Dermis microvascular lymphatic vessel endothelial cell (primary cell): Measurements from ENCODE around the gene MERTK. TPM values are rescaled to one million over a fixed set of nuclear protein-coding genes. Genes with fewer than 3 reads are reported as not detected.

Experiments
- DNase-seq, 2 donors: peaks; one replicate each; pipeline versions ENCODE4 v3.0.0 to v3.0.0-alpha.2; 2010; ENCODE audit warnings: low read depth in 2 of 2
- total RNA-seq: library from RNA; depleted of rRNA; stranded (reverse); fragments of >200 nt; gene quantifications from 2 replicates; pipeline ENCODE4 v1.2.1, GENCODE V29; 2014

Gene MERTK
- total RNA-seq, 1 donor from 2014 or later = 14.0 TPM

GRCh38 chr2:111977240-111977639 is 78.8 kb downstream of the MERTK start:
- no peak for DNase-seq

GRCh38 chr2:111978452-111979170 is 80.2 kb downstream of the MERTK start:
- no peak for DNase-seq

- DNase-seq = no peak
These were observed 83.3 kb downstream of the MERTK start for GRCh38 chr2:111981666-111982065.

- no peak for DNase-seq
These were observed 84.4 kb downstream of the MERTK start for GRCh38 chr2:111982822-111983221.

GRCh38 chr2:111983478-111984212 is 85.2 kb downstream of the MERTK start:
- no peak for DNase-seq

GRCh38 chr2:111984213-111984604 is 85.8 kb downstream of the MERTK start:
- no peak for DNase-seq

DNA sequence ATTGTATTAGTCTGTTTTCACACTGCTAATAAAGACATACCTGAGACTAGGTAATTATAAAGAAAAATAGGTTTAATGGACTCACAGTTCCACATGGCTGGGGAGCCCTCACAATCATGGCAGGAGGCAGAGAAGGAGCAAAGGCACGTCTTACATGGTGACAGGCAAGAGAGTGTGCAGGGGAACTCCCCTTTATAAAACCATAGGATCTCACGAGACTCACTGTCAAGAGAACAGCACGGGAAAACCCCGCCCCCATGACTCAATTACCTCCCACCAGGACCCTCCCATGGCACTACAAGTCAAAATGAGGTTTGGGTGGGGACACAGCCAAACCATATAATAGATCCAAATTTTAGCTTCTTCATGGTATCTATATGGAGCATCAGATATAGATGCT is 87.1 kb downstream of the MERTK start:
- DNase-seq = no peak

GRCh38 chr2:111986116-111986900 is 87.9 kb downstream of the MERTK start:
- no peak for DNase-seq

- no peak for DNase-seq
These were observed 92.0 kb downstream of the MERTK start for GRCh38 chr2:111990375-111990774.

GRCh38 chr2:111990856-111991255 is 92.4 kb downstream of the MERTK start:
- DNase-seq = no peak

DNA sequence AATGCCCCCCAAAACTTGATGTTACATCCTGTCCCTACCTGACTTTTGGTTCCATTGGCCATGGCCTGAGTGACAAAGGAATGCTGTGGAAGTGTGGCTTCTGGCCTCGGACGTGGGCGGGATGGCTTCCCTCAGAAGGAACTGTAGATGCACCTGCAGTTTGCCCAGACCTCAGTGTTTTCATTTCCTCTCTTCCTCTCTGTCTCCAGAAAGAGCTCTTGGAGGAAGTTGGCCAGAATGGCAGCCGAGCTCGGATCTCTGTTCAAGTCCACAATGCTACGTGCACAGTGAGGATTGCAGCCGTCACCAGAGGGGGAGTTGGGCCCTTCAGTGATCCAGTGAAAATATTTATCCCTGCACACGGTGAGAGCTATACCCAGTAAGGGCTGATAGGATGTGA is 95.6 kb downstream of the MERTK start:
- no peak for DNase-seq

DNA sequence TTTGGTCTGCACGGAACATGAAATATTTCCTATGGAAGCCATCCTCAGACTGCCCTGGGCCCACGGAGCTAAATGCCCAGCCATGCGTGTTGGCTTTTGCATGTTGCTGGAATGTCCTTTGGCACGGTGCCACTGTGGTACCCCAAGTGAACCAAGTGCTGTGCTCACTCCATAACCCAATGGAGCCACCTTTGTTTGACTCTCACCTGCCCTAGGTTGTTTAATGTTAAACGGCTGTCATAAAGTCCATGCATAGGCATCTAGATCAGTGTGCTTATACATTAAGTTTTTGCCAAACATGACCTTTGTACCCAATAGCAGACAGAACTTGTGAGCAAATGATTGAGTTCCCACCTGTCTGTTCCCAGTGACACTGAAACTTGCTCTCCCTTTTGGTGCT is 96.7 kb downstream of the MERTK start:
- no peak for DNase-seq

DNA sequence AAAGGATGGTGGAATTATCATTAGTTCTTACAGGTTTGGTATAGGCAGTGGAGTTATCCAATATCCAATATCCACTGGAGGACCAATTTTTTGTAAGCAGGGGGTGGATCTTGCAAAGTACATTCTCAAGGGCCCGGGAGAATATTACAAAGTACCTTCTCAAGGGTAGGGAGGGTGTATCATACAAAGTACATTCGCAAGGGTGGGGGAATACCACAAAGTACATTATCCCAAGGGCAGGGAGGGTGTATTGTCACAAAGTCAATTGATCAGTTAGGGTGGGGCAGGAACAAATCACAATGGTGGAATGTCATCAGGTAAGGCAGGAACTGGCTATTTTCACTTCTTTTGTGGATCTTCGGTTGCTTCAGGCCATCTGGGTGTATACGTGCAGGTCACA is 101.4 kb downstream of the MERTK start:
- no peak for DNase-seq

- no peak for DNase-seq
These were observed 102.2 kb downstream of the MERTK start for GRCh38 chr2:112000399-112001135.

DNA sequence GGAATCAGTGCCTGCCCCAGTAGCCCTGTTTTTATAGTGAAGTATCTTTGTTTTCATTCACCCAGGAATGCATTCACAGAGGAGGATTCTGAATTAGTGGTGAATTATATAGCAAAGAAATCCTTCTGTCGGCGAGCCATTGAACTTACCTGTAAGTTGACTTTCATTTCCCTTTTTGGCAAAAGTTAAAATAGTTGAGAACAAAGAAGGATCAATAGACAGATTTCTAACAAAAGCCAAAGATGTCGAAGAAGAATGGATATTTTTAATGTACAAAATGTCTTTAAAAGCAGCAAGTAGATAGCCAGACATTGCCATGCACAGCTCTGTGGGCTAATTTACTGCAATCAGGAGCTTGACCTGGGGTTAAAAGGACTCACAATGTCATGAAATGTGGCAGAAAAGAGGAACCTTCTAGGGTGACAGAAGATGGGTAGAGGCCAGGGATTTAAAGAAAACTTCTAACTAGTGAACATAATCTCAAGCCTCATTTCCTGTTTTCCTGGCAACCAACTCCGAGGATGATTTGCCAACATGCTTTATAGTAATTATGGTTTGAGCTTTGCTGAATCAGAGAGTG is 102.8 kb downstream of the MERTK start:
- DNase-seq = peak; percentile 35 to 49

GRCh38 chr2:112001942-112002341 is 103.5 kb downstream of the MERTK start:
- no peak for DNase-seq

GRCh38 chr2:112003576-112004252 is 105.3 kb downstream of the MERTK start:
- DNase-seq = no peak

- no peak for DNase-seq
These were observed 105.8 kb downstream of the MERTK start for GRCh38 chr2:112004253-112004645.

- no peak for DNase-seq
These were observed 107.1 kb downstream of the MERTK start for GRCh38 chr2:112005406-112006075.

DNA sequence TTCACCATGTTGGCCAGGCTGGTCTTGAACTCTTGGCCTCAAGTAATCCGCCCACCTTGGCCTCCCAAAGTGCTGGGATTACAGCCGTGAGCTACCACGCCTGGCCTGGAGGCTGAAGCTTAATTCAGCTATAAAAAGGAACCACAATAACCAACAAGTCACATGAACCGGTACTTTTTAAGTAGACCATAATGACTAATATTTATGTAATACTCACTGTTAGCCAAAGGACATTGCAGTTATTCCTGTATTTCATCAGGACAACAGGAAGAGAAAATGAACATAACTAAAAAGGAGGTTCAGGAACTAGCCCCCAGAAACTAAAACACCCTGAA is 107.6 kb downstream of the MERTK start:
- no peak for DNase-seq
